Neural cell (in vitro differentiated cells): ENCODE results near the gene TMEM40. TPM values are rescaled to one million over a fixed set of nuclear protein-coding genes. Genes with fewer than 3 reads are reported as not detected.

Source experiments
- H2AFZ ChIP-seq: fragments of 200-600, 300-800 bp; sonication (generic), shearing (Covaris generic); 2 replicates; pipeline ENCODE4 v1.6.0; 2014; ENCODE audit warnings: low read depth, mild to moderate bottlenecking, antibody characterized with exemption, low read length, moderate library complexity
- H3F3A ChIP-seq: fragments of 200-600 bp; shearing (Covaris generic); 2 replicates; pipeline ENCODE4 v1.6.1; 2016; ENCODE audit warnings: mild to moderate bottlenecking, moderate library complexity, mixed read lengths, antibody characterized with exemption, low read length; ENCODE audit not compliant: insufficient read depth, poor library complexity, severe bottlenecking
- H3K27ac ChIP-seq: fragments of 200-600, 300-800 bp; sonication (generic), shearing (Covaris generic); 2 replicates; pipeline ENCODE4 v1.5.1; 2014; ENCODE audit warnings: mild to moderate bottlenecking, low read length, moderate library complexity
- H3K27me3 ChIP-seq: fragments of 300-800, 200-600 bp; sonication (generic), shearing (Covaris generic); 2 replicates; pipeline ENCODE4 v1.6.0; 2014; ENCODE audit warnings: mild to moderate bottlenecking, low read depth, low read length, moderate library complexity; ENCODE audit not compliant: insufficient read depth
- H3K36me3 ChIP-seq: fragments of 300-800, 200-600 bp; sonication (generic), shearing (Covaris generic); 2 replicates; pipeline ENCODE4 v1.5.1; 2014; ENCODE audit warnings: mild to moderate bottlenecking, antibody characterized with exemption, low read length, moderate library complexity; ENCODE audit not compliant: insufficient read depth
- H3K4me2 ChIP-seq: fragments of 300-800, 200-600 bp; sonication (generic), shearing (Covaris generic); 2 replicates; pipeline ENCODE4 v1.6.0; 2014; ENCODE audit warnings: mild to moderate bottlenecking, low read length
- H3K4me3 ChIP-seq: fragments of 300-800, 200-600 bp; sonication (generic), shearing (Covaris generic); 2 replicates; pipeline ENCODE4 v1.5.1; 2014; ENCODE audit warnings: mild to moderate bottlenecking, low read length, moderate library complexity
- H3K79me2 ChIP-seq: fragments of 200-600 bp; shearing (Covaris generic); replicated peaks from 2 replicates; pipeline ENCODE4 v1.6.0; 2014; ENCODE audit warnings: mild to moderate bottlenecking, low read length, moderate library complexity; ENCODE audit not compliant: insufficient read depth
- H3K9ac ChIP-seq: fragments of 300-800, 200-600 bp; sonication (generic), shearing (Covaris generic); 2 replicates; pipeline ENCODE4 v1.6.1; 2016; ENCODE audit warnings: mild to moderate bottlenecking, low read length, mixed read lengths
- H3K9me2 ChIP-seq: fragments of 200-600 bp; shearing (Covaris generic); 2 replicates; pipeline ENCODE4 v1.6.1; 2016; ENCODE audit warnings: mild to moderate bottlenecking, low read length, mixed read lengths; ENCODE audit not compliant: insufficient read depth
- H3K9me3 ChIP-seq: fragments of 200-600, 300-800 bp; sonication (generic), shearing (Covaris generic); 2 replicates; pipeline ENCODE4 v1.6.1; 2016; ENCODE audit warnings: mild to moderate bottlenecking, mixed run types, low read length, moderate library complexity, mixed read lengths
- H4K20me1 ChIP-seq: fragments of 200-600 bp; shearing (Covaris generic); 2 replicates; pipeline ENCODE4 v1.6.1; 2016; ENCODE audit warnings: mild to moderate bottlenecking, mixed run types; ENCODE audit not compliant: insufficient read depth
- EP300 ChIP-seq: fragments of 450-650 bp; conservative IDR thresholded peaks from 2 replicates; pipeline ENCODE4 v1.6.1; 2014; ENCODE audit warnings: antibody characterized with exemption, mild to moderate bottlenecking, moderate library complexity; ENCODE audit not compliant: poor library complexity, severe bottlenecking
- EZH2 ChIP-seq: fragments of 200-600, 300-800 bp; shearing (Covaris generic), sonication (generic); IDR thresholded peaks from 2 replicates; pipeline ENCODE4 v1.6.1; 2014; ENCODE audit warnings: antibody characterized with exemption, low read length, borderline replicate concordance, mild to moderate bottlenecking; ENCODE audit not compliant: insufficient read depth, poor library complexity, severe bottlenecking
- MXI1 ChIP-seq: fragments of 450-650 bp; conservative IDR thresholded peaks from 2 replicates; pipeline ENCODE4 v1.6.1; 2014; ENCODE audit warnings: antibody characterized with exemption, mild to moderate bottlenecking; ENCODE audit not compliant: poor library complexity, severe bottlenecking
- POLR2AphosphoS5 ChIP-seq: IDR thresholded peaks from 2 replicates; pipeline ENCODE4 v1.6.1; 2012
- RAD21 ChIP-seq: fragments of 450-650 bp; conservative IDR thresholded peaks from 2 replicates; pipeline ENCODE4 v1.6.1; 2014; ENCODE audit warnings: antibody characterized with exemption, mild to moderate bottlenecking, moderate library complexity
- SMC3 ChIP-seq: fragments of 450-650 bp; conservative IDR thresholded peaks from 2 replicates; pipeline ENCODE4 v1.6.1; 2014; ENCODE audit warnings: antibody characterized with exemption, mild to moderate bottlenecking, moderate library complexity; ENCODE audit not compliant: poor library complexity
- TAF1 ChIP-seq: IDR thresholded peaks from 2 replicates; pipeline ENCODE4 v1.6.1; 2012; ENCODE audit warnings: low read depth
- polyA plus RNA-seq: library from polyadenylated mRNA; depleted of rRNA; stranded (reverse); fragments of >200 nt; gene quantifications from 2 replicates; pipeline ENCODE4 v1.2.3, GENCODE V29; 2014
- TF ChIP-seq, protein P1 (sequence below): fragments of 450-650 bp; IDR thresholded peaks from 2 replicates; pipeline ENCODE4 v1.5.1; 2014; ENCODE audit warnings: antibody characterized with exemption, mild to moderate bottlenecking, moderate library complexity; ENCODE audit not compliant: poor library complexity, severe bottlenecking
- TF ChIP-seq, protein P2 (sequence below): IDR thresholded peaks from 2 replicates; pipeline ENCODE4 v1.6.1; 2012; ENCODE audit warnings: borderline replicate concordance

Gene TMEM40
- polyA plus RNA-seq, 1 donor from 2014 or later = not detected

DNA sequence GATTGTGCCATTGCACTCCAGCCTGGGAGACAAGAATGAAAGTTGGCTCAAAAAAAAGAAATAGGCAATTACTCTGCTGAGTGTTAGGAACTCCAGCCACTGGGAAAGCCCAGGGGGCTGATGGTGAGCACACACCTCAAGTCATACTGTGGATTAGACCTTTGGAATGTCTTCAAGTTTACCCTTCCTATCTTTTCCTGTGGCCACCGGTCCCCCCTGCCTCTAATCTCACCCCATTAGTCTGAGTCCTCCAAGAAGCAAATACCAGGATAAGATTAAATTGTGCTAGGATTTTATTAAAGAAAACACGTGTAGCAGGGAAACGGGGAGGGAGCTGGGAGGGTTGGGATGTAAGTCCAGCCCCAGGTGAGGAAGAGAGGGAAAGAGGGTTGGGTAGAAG, 31.6 kb downstream of the TMEM40 start:
- H3K9me3 ChIP-seq = no peaks in the 10 kb centered on the region
- no peaks in the 10 kb centered on the region for H3K36me3 ChIP-seq
- H3K9ac ChIP-seq = no peak overlapping the region
- H3F3A ChIP-seq = no peaks in the 10 kb centered on the region
- H4K20me1 ChIP-seq = no peaks in the 10 kb centered on the region
- H3K4me3 ChIP-seq = no peak overlapping the region
- no peak overlapping the region for H3K4me2 ChIP-seq
- no peaks in the 10 kb centered on the region for H3K9me2 ChIP-seq
- no peaks in the 10 kb centered on the region for H3K79me2 ChIP-seq
- H3K27ac ChIP-seq = no peak overlapping the region
- H2AFZ ChIP-seq = no peak overlapping the region
- no peak for TF ChIP-seq MXI1
- TF ChIP-seq RAD21 = no peak
- TF ChIP-seq TAF1 = no peak
- TF ChIP-seq, protein P1, sequence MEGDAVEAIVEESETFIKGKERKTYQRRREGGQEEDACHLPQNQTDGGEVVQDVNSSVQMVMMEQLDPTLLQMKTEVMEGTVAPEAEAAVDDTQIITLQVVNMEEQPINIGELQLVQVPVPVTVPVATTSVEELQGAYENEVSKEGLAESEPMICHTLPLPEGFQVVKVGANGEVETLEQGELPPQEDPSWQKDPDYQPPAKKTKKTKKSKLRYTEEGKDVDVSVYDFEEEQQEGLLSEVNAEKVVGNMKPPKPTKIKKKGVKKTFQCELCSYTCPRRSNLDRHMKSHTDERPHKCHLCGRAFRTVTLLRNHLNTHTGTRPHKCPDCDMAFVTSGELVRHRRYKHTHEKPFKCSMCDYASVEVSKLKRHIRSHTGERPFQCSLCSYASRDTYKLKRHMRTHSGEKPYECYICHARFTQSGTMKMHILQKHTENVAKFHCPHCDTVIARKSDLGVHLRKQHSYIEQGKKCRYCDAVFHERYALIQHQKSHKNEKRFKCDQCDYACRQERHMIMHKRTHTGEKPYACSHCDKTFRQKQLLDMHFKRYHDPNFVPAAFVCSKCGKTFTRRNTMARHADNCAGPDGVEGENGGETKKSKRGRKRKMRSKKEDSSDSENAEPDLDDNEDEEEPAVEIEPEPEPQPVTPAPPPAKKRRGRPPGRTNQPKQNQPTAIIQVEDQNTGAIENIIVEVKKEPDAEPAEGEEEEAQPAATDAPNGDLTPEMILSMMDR = no peak
- TF ChIP-seq, protein P2, sequence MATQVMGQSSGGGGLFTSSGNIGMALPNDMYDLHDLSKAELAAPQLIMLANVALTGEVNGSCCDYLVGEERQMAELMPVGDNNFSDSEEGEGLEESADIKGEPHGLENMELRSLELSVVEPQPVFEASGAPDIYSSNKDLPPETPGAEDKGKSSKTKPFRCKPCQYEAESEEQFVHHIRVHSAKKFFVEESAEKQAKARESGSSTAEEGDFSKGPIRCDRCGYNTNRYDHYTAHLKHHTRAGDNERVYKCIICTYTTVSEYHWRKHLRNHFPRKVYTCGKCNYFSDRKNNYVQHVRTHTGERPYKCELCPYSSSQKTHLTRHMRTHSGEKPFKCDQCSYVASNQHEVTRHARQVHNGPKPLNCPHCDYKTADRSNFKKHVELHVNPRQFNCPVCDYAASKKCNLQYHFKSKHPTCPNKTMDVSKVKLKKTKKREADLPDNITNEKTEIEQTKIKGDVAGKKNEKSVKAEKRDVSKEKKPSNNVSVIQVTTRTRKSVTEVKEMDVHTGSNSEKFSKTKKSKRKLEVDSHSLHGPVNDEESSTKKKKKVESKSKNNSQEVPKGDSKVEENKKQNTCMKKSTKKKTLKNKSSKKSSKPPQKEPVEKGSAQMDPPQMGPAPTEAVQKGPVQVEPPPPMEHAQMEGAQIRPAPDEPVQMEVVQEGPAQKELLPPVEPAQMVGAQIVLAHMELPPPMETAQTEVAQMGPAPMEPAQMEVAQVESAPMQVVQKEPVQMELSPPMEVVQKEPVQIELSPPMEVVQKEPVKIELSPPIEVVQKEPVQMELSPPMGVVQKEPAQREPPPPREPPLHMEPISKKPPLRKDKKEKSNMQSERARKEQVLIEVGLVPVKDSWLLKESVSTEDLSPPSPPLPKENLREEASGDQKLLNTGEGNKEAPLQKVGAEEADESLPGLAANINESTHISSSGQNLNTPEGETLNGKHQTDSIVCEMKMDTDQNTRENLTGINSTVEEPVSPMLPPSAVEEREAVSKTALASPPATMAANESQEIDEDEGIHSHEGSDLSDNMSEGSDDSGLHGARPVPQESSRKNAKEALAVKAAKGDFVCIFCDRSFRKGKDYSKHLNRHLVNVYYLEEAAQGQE = no peak
- no peak for TF ChIP-seq POLR2AphosphoS5
- TF ChIP-seq EP300 = no peak
- no peak for TF ChIP-seq SMC3
- no peak for TF ChIP-seq EZH2
- H3K27me3 ChIP-seq = no peaks in the 10 kb centered on the region

DNA sequence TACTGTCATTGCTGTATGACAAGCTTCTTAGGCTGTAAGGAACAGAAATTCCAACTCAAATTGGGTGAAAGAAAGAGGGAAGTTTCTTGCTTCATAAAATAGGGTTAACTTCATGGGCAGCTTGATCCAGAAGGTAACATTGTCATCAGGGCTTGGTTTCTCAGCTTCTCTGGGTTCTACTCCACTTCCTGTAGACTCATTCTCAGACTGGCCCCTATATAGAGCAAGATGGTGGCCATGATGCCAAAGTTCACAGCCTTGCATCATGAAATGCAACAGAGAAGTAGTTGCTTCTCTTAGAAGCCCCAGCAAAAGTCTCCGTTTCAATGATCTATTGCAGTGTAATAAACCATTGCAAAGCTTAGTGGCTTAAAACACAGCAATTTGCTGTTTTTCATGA, 33.6 kb downstream of the TMEM40 start:
- H3K79me2 ChIP-seq = no peaks in the 10 kb centered on the region
- H3K9me2 ChIP-seq = no peaks in the 10 kb centered on the region
- no peak overlapping the region for H3K4me3 ChIP-seq
- TF ChIP-seq EZH2 = no peak
- no peak for TF ChIP-seq TAF1
- no peak for TF ChIP-seq EP300
- H3K9me3 ChIP-seq = no peaks in the 10 kb centered on the region
- H3K27ac ChIP-seq = no peak overlapping the region
- no peaks in the 10 kb centered on the region for H3K27me3 ChIP-seq
- H3K9ac ChIP-seq = no peak overlapping the region
- H3F3A ChIP-seq = no peaks in the 10 kb centered on the region
- no peak overlapping the region for H3K4me2 ChIP-seq
- H2AFZ ChIP-seq = no peak overlapping the region
- H4K20me1 ChIP-seq = no peaks in the 10 kb centered on the region
- no peaks in the 10 kb centered on the region for H3K36me3 ChIP-seq

DNA sequence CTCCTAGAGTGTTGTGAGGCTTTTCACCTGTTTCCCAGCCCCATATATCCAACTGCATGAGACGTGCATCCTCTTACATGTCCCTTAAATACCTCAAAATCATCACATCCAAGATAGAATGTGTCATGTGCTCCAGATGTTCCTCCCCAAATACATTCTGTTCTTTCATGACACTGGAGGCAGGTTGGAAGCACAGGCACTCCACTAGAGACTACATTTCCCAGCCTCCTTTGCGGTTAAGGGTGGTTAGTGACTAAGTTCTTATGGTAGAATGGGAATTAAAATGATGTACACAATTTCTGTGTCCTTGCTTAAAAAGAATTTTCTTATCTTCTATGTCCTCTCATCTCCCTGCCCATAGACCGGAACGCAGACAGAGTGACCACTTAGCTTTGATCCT, 34.3 kb downstream of the TMEM40 start:
- no peak overlapping the region for H3K4me3 ChIP-seq
- no peaks in the 10 kb centered on the region for H3F3A ChIP-seq
- no peak overlapping the region for H2AFZ ChIP-seq
- H3K9me2 ChIP-seq = no peaks in the 10 kb centered on the region
- H3K27me3 ChIP-seq = no peaks in the 10 kb centered on the region
- no peaks in the 10 kb centered on the region for H4K20me1 ChIP-seq
- H3K27ac ChIP-seq = no peak overlapping the region
- H3K9me3 ChIP-seq = no peaks in the 10 kb centered on the region
- TF ChIP-seq MXI1 = no peak
- no peak for TF ChIP-seq EZH2
- TF ChIP-seq EP300 = no peak
- TF ChIP-seq TAF1 = no peak
- no peak for TF ChIP-seq POLR2AphosphoS5
- TF ChIP-seq, protein P1 = no peak
- TF ChIP-seq, protein P2 = no peak
- no peak for TF ChIP-seq RAD21
- no peak for TF ChIP-seq SMC3
- H3K36me3 ChIP-seq = no peaks in the 10 kb centered on the region
- H3K4me2 ChIP-seq = no peak overlapping the region
- H3K9ac ChIP-seq = no peak overlapping the region
- no peaks in the 10 kb centered on the region for H3K79me2 ChIP-seq
